ENCODE measurements around the gene ITPR2.

GRCh38 chr12:26719852-26720251, 113.1 kb downstream of the ITPR2 start:
- no peak for TF ChIP-seq POLR2A (IDR thresholded peaks at IDR 0.05; ENCODE audit: low read depth, low read length)
- no peak for TF ChIP-seq POLR2AphosphoS5 (IDR thresholded peaks at IDR 0.05; ENCODE audit: low read depth, low read length)
- no peak for TF ChIP-seq TAF1 (IDR thresholded peaks at IDR 0.05; ENCODE audit: borderline replicate concordance, low read depth, low read length)

Data from GM12892 (cell line).